H9 (cell line): ENCODE results near the gene VPS26B. TPM values are rescaled to one million over a fixed set of nuclear protein-coding genes. Genes with fewer than 3 reads are reported as not detected.
A peak's percentile ranks its signal among the peaks of the same experiment; 100 is the strongest.

ENCODE experiments used
- DNase-seq: peaks from one replicate; pipeline ENCODE4 v3.0.0-alpha.2; 2017
- H2AFZ ChIP-seq: one replicate; pipeline ENCODE4 v1.6.1; 2013; ENCODE audit warnings: mild to moderate bottlenecking, low read length, control low read depth, moderate library complexity
- H2AK5ac ChIP-seq: 2 replicates; pipeline ENCODE4 v1.6.1; 2013; ENCODE audit warnings: low read length, control low read depth, mixed read lengths; ENCODE audit not compliant: insufficient read length
- H2BK120ac ChIP-seq: one replicate; pipeline ENCODE4 v1.6.1; 2013; ENCODE audit warnings: low read depth, mild to moderate bottlenecking, low read length, control low read depth, inconsistent platforms; ENCODE audit not compliant: poor library complexity, severe bottlenecking
- H2BK12ac ChIP-seq: 2 replicates; pipeline ENCODE4 v1.6.1; 2013; ENCODE audit warnings: low read length, control low read depth, mixed read lengths, low read depth; ENCODE audit not compliant: insufficient read length
- H2BK15ac ChIP-seq: 2 replicates; pipeline ENCODE4 v1.6.1; 2013; ENCODE audit warnings: low read depth, low read length, control low read depth
- H2BK20ac ChIP-seq: one replicate; pipeline ENCODE4 v1.6.1; 2013; ENCODE audit warnings: low read depth, mild to moderate bottlenecking, low read length, control low read depth, inconsistent platforms; ENCODE audit not compliant: poor library complexity, severe bottlenecking
- H2BK5ac ChIP-seq: 2 replicates; pipeline ENCODE4 v1.6.1; 2013; ENCODE audit warnings: low read length, control low read depth, mixed read lengths; ENCODE audit not compliant: insufficient read length
- H3K14ac ChIP-seq: 2 replicates; pipeline ENCODE4 v1.6.1; 2013; ENCODE audit warnings: low read length, control low read depth; ENCODE audit not compliant: insufficient read depth
- H3K18ac ChIP-seq: 2 replicates; pipeline ENCODE4 v1.6.1; 2013; ENCODE audit warnings: low read depth, mild to moderate bottlenecking, mixed read lengths, low read length, control low read depth; ENCODE audit not compliant: insufficient read length
- H3K23ac ChIP-seq: 2 replicates; pipeline ENCODE4 v1.6.1; 2013; ENCODE audit warnings: low read length, control low read depth, mixed read lengths, low read depth; ENCODE audit not compliant: insufficient read length
- H3K23me2 ChIP-seq: 2 replicates; pipeline ENCODE4 v1.6.1; 2013; ENCODE audit warnings: low read depth, mild to moderate bottlenecking, mixed read lengths, low read length, control low read depth; ENCODE audit not compliant: insufficient read length, poor library complexity, severe bottlenecking
- H3K27ac ChIP-seq: 2 replicates; pipeline ENCODE4 v1.5.1; 2013; ENCODE audit warnings: low read length, control low read depth, mixed read lengths, low read depth; ENCODE audit not compliant: insufficient read length
- H3K27me3 ChIP-seq: 2 replicates; pipeline ENCODE4 v1.6.1; 2013; ENCODE audit warnings: low read length, control low read depth, inconsistent platforms; ENCODE audit not compliant: insufficient read depth
- H3K4ac ChIP-seq: 2 replicates; pipeline ENCODE4 v1.6.1; 2013; ENCODE audit warnings: low read depth, mild to moderate bottlenecking, control low read depth, inconsistent platforms, low read length, moderate library complexity
- H3K4me1 ChIP-seq: 2 replicates; pipeline ENCODE4 v1.6.1; 2013; ENCODE audit warnings: low read length, control low read depth, inconsistent platforms; ENCODE audit not compliant: insufficient read depth
- H3K4me2 ChIP-seq: 2 replicates; pipeline ENCODE4 v1.6.1; 2013; ENCODE audit warnings: low read length, control low read depth, mixed read lengths; ENCODE audit not compliant: insufficient read length, insufficient read depth
- H3K56ac ChIP-seq: 2 replicates; pipeline ENCODE4 v1.6.1; 2013; ENCODE audit warnings: low read depth, mild to moderate bottlenecking, mixed read lengths, low read length, control low read depth; ENCODE audit not compliant: insufficient read length
- H3K79me1 ChIP-seq: 2 replicates; pipeline ENCODE4 v1.6.1; 2013; ENCODE audit warnings: low read depth, mild to moderate bottlenecking, moderate library complexity, low read length, control low read depth, inconsistent platforms; ENCODE audit not compliant: insufficient read depth, poor library complexity, severe bottlenecking
- H3K79me2 ChIP-seq: 2 replicates; pipeline ENCODE4 v1.6.1; 2013; ENCODE audit warnings: low read length, control low read depth, inconsistent platforms; ENCODE audit not compliant: insufficient read depth
- H3K9ac ChIP-seq: 2 replicates; pipeline ENCODE4 v1.6.1; 2013; ENCODE audit warnings: low read length, control low read depth, mixed read lengths; ENCODE audit not compliant: insufficient read length; ENCODE audit errors: extremely low read depth
- H3K9me3 ChIP-seq: one replicate; pipeline ENCODE4 v1.6.1; 2013; ENCODE audit warnings: low read depth, low read length, inconsistent platforms; ENCODE audit not compliant: control insufficient read depth
- H3T11ph ChIP-seq: one replicate; pipeline ENCODE4 v1.6.1; 2013; ENCODE audit warnings: mild to moderate bottlenecking, low read length, control low read depth, inconsistent platforms
- H4K20me1 ChIP-seq: one replicate; pipeline ENCODE4 v1.6.1; 2013; ENCODE audit not compliant: control insufficient read depth, insufficient read length, insufficient read depth
- H4K5ac ChIP-seq: 2 replicates; pipeline ENCODE4 v1.6.1; 2013; ENCODE audit warnings: low read depth, mild to moderate bottlenecking, mixed read lengths, low read length, control low read depth; ENCODE audit not compliant: insufficient read length
- H4K8ac ChIP-seq: replicated peaks from 2 replicates; pipeline ENCODE4 v1.6.1; 2013; ENCODE audit warnings: low read length, control low read depth, mixed read lengths, low read depth; ENCODE audit not compliant: insufficient read length
- H4K91ac ChIP-seq: 2 replicates; pipeline ENCODE4 v1.6.1; 2013; ENCODE audit warnings: low read depth, mild to moderate bottlenecking, moderate library complexity, mixed read lengths, low read length, control low read depth; ENCODE audit not compliant: insufficient read length
- H3K27ac Mint-ChIP-seq, 3 experiments: 2 replicates in 2 of 3; 3 replicates in 1 of 3; pipeline ENCODE4 v1.8.0; 2020 to 2021; ENCODE audit warnings: mixed read lengths in 3 of 3, mild to moderate bottlenecking in 1 of 3, moderate library complexity in 1 of 3
- H3K27me3 Mint-ChIP-seq: 2 replicates; pipeline ENCODE4 v1.8.0; 2021; ENCODE audit warnings: low read depth, mild to moderate bottlenecking, moderate library complexity, mixed read lengths
- H3K36me3 Mint-ChIP-seq, 3 experiments: 2 replicates in 2 of 3; 3 replicates in 1 of 3; pipeline ENCODE4 v1.8.0; 2020 to 2021; ENCODE audit warnings: low read depth in 3 of 3, mixed read lengths in 3 of 3; ENCODE audit not compliant: insufficient read depth in 1 of 3
- H3K4me1 Mint-ChIP-seq, 2 experiments: 2 replicates each; pipeline ENCODE4 v1.8.0; 2020; ENCODE audit warnings: mixed read lengths in 2 of 2
- H3K4me3 Mint-ChIP-seq, 2 experiments: 2 replicates in 1 of 2; 3 replicates in 1 of 2; pipeline ENCODE4 v1.8.0; 2020 to 2021; ENCODE audit warnings: mild to moderate bottlenecking in 2 of 2, mixed read lengths in 2 of 2, moderate library complexity in 1 of 2
- H3K9me3 Mint-ChIP-seq, 2 experiments: 2 replicates in 1 of 2; 3 replicates in 1 of 2; pipeline ENCODE4 v1.8.0; 2020; ENCODE audit warnings: mild to moderate bottlenecking in 2 of 2, mixed read lengths in 2 of 2, moderate library complexity in 1 of 2
- CTCF ChIP-seq: fragments of 200-600 bp; sonication (generic); conservative IDR thresholded peaks from 3 replicates; pipeline ENCODE4 v1.8.0; 2021; ENCODE audit warnings: antibody characterized with exemption, mild to moderate bottlenecking
- WGBS: extraction: QIAGEN DNeasy Blood & Tissue Kit; methylation state at CpG from one replicate; pipeline ENCODE4 v1.1.7; 2013; ENCODE audit warnings: missing lambda C conversion rate, low lambda C conversion rate, mixed read lengths; ENCODE audit not compliant: insufficient read length; ENCODE audit errors: extremely low coverage; 5-methylcytosine and 5-hydroxymethylcytosine counted together
- total RNA-seq: library from RNA; stranded (reverse); gene quantifications from 2 replicates; pipeline ENCODE4 v1.2.1, GENCODE V29; 2021

VPS26B gene
- total RNA-seq, 1 experiment from 2014 or later, result 27.5 TPM

DNA sequence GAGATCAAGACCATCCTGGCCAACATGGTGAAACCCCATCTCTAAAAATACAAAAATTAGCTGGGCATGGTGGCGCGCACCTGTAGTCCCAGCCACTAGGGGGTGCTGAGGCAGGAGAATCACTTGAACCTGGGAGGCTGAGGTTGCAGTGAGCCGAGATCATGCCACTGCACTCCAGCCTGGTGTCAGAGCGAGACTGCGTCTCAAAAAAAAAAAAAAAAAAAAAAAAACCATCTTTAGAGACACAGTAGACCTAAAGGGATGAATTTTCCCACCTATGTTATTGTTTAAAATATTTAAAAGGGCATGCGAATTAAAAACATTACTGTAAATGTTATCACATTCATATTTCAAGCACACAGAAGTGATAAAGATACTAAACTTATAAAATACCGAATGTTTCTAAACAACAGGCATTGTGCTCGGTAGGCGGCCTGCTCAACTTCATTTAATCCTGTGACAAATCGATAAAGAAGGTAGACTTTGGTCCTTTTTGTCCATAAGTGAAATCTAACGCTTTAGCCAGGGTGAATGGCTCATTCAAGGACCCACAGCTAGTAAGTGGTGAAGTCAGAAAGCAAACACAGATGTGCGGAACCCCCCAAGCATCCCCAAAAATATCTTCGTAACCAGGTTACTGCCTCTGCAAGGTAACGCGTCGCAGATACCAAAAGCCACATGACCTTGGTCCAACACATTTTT is 16.8 kb upstream of the VPS26B start:
- H4K5ac ChIP-seq, result no peak overlapping the region
- no peaks in the 10 kb centered on the region for H3K23me2 ChIP-seq
- no peak overlapping the region for H2AK5ac ChIP-seq
- H2BK15ac ChIP-seq, result no peak overlapping the region
- no peak overlapping the region for H2BK5ac ChIP-seq
- peak; percentile 45 for DNase-seq
- no peaks in the 10 kb centered on the region; a peak in 1 of 4 replicates for H3K4me1 Mint-ChIP-seq
- H3K18ac ChIP-seq, result no peak overlapping the region
- H3K4me2 ChIP-seq, result no peak overlapping the region
- no peaks in the 10 kb centered on the region for H3K79me1 ChIP-seq
- no peak overlapping the region for H2BK12ac ChIP-seq
- H3K4me3 Mint-ChIP-seq, result no peak overlapping the region
- H3K79me2 ChIP-seq, result 0 out of 2 replicates have a peak, but pooled peaks cover 4% of the 10 kb centered on the region
- no peak overlapping the region for H2BK120ac ChIP-seq
- TF ChIP-seq CTCF, result peak; percentile 89
- H3K27ac ChIP-seq, result no peak overlapping the region
- no peaks in the 10 kb centered on the region for H3K27me3 ChIP-seq
- no peak overlapping the region for H3K56ac ChIP-seq
- H2BK20ac ChIP-seq, result no peak overlapping the region
- H3K36me3 Mint-ChIP-seq, result peaks cover 29 to 76% (median 60%) of the 10 kb centered on the region in 3 experiments; a peak in 6 of 7 replicates
- H3K14ac ChIP-seq, result no peak overlapping the region
- no peak overlapping the region for H2AFZ ChIP-seq
- H3K4me1 ChIP-seq, result no peaks in the 10 kb centered on the region
- no peaks in the 10 kb centered on the region for H4K20me1 ChIP-seq
- H3K9ac ChIP-seq, result no peak overlapping the region
- no peak overlapping the region for H4K8ac ChIP-seq
- H3K23ac ChIP-seq, result no peak overlapping the region
- no peak overlapping the region for H3T11ph ChIP-seq
- no peaks in the 10 kb centered on the region for H3K9me3 ChIP-seq
- no CpG with 5 or more reads among the region's 16 CpGs for WGBS
- no peak overlapping the region for H4K91ac ChIP-seq
- H3K9me3 Mint-ChIP-seq, result no peaks in the 10 kb centered on the region
- no peak overlapping the region for H3K4ac ChIP-seq
- H3K27me3 Mint-ChIP-seq, result no peaks in the 10 kb centered on the region
- H3K27ac Mint-ChIP-seq, result no peak overlapping the region; a peak in 2 of 7 replicates
